GM12878 (cell line): ENCODE measurements around the gene DDX23. TPM values are rescaled to one million over a fixed set of nuclear protein-coding genes. Genes with fewer than 3 reads are reported as not detected.

Source experiments
- ATF3 ChIP-seq: IDR thresholded peaks from 2 replicates; pipeline ENCODE4 v1.6.1; 2011; ENCODE audit warnings: low read depth, mild to moderate bottlenecking, low read length, moderate library complexity, borderline replicate concordance; ENCODE audit errors: extremely low read depth
- CBX3 ChIP-seq: fragments of 200-600 bp; sonication (generic); IDR thresholded peaks from 2 replicates; pipeline ENCODE4 v1.6.1; 2016; ENCODE audit warnings: low read depth, borderline replicate concordance
- CUX1 ChIP-seq: IDR thresholded peaks from 2 replicates; pipeline ENCODE4 v1.6.1; 2012; ENCODE audit warnings: improper control_type of control experiment, low read depth, low read length; ENCODE audit not compliant: insufficient replicate concordance
- ETV6 ChIP-seq, 2 experiments: fragments of 450-650 bp in 1 of 2; IDR thresholded peaks in 1 of 2; conservative IDR thresholded peaks in 1 of 2; 2 replicates each; pipeline ENCODE4 v1.6.1; 2014; ENCODE audit warnings: antibody characterized with exemption in 1 of 2, borderline replicate concordance in 1 of 2, low read depth in 1 of 2, mild to moderate bottlenecking in 1 of 2, moderate library complexity in 1 of 2
- FOS ChIP-seq: IDR thresholded peaks from 3 replicates; pipeline ENCODE4 v1.6.1; 2011; ENCODE audit warnings: borderline replicate concordance; ENCODE audit not compliant: insufficient read length; ENCODE audit errors: extremely low read depth
- IKZF2 ChIP-seq, 2 experiments: fragments of 450-650 bp; IDR thresholded peaks; 2 replicates each; pipeline ENCODE4 v1.6.1; 2017; ENCODE audit warnings: mild to moderate bottlenecking in 2 of 2, moderate library complexity in 2 of 2
- IRF5 ChIP-seq: fragments of 450-650 bp; IDR thresholded peaks from 2 replicates; pipeline ENCODE4 v1.6.1; 2017; ENCODE audit warnings: borderline replicate concordance
- KAT2A ChIP-seq: conservative IDR thresholded peaks from 2 replicates; pipeline ENCODE4 v1.6.1; 2011; ENCODE audit warnings: low read depth, low read length; ENCODE audit not compliant: control insufficient read depth
- MTA2 ChIP-seq: fragments of 450-650 bp; IDR thresholded peaks from 2 replicates; pipeline ENCODE4 v1.6.1; 2016; ENCODE audit warnings: low read depth, mild to moderate bottlenecking, moderate library complexity
- NRF1 ChIP-seq: conservative IDR thresholded peaks from 2 replicates; pipeline ENCODE4 v1.6.1; 2011; ENCODE audit warnings: mild to moderate bottlenecking, low read depth, low read length, improper control_type of control experiment
- PKNOX1 ChIP-seq: fragments of 450-650 bp; IDR thresholded peaks from 2 replicates; pipeline ENCODE4 v1.6.1; 2016; ENCODE audit warnings: mild to moderate bottlenecking
- SIN3A ChIP-seq: IDR thresholded peaks from 2 replicates; pipeline ENCODE4 v1.6.1; 2012; ENCODE audit warnings: low read depth, low read length, improper control_type of control experiment
- SREBF2 ChIP-seq: IDR thresholded peaks from 2 replicates; pipeline ENCODE4 v1.6.1; 2012; ENCODE audit warnings: mild to moderate bottlenecking, low read length
- ZNF207 ChIP-seq: fragments of 450-650 bp; IDR thresholded peaks from 2 replicates; pipeline ENCODE4 v1.6.1; 2014; ENCODE audit warnings: antibody characterized with exemption, mild to moderate bottlenecking, borderline replicate concordance
- ZNF622 ChIP-seq: fragments of 450-650 bp; IDR thresholded peaks from 2 replicates; pipeline ENCODE4 v1.6.1; 2017; ENCODE audit warnings: mild to moderate bottlenecking, inconsistent platforms
- polyA plus RNA-seq, 11 experiments: library from polyadenylated mRNA; depleted of rRNA in 4 of 11; unstranded in 6 of 11; stranded (reverse) in 5 of 11; fragments of >200 nt; fragmentation: Nextera tagmentation in 4 of 11; fragmentation: Illumina TruSeq in 1 of 11; extraction: Ambion mirVana in 4 of 11; extraction: Trizol in 1 of 11; gene quantifications; 1 replicate in 1 of 11; 2 replicates in 10 of 11; pipeline versions ENCODE4 v1.2.1 to v1.2.3, GENCODE V29; 2011 to 2016; ENCODE audit warnings: inconsistent platforms in 2 of 11, missing spikeins in 2 of 11, low read depth in 1 of 11
- total RNA-seq, 4 experiments: library from RNA; depleted of rRNA in 3 of 4; stranded (reverse); fragments of >200 nt in 3 of 4; fragmentation: Illumina TruSeq in 1 of 4; extraction: Trizol in 1 of 4; gene quantifications; 2 replicates each; pipeline versions ENCODE4 v1.2.1 to v1.2.3, GENCODE V29; 2013 to 2021
- TF ChIP-seq, protein P1 (sequence below): fragments of 450-650 bp; IDR thresholded peaks from 2 replicates; pipeline ENCODE4 v1.6.1; 2017; ENCODE audit warnings: mild to moderate bottlenecking, moderate library complexity

DDX23 gene
- total and polyA plus RNA-seq, 10 of the 15 experiments (the other 5 are each of a cell fraction or from before 2014, with no cell fraction given), result 25.8 to 107 (median 77.4) TPM

- TF ChIP-seq CBX3 (no peak), IKZF2 (IDR thresholded peaks at IDR 0.05) (peak; percentile 80 to 81), ZNF622 (no peak), CUX1 (no peak), FOS (no peak), IRF5 (no peak), KAT2A (no peak), ATF3 (peak; percentile 67; the same call in 1 of the 2 replicates), PKNOX1 (peak; percentile 39; the same call in 1 of the 2 replicates), NRF1 (no peak), MTA2 (no peak; the same call in 1 of the 2 replicates), ETV6 (conservative IDR thresholded peaks at IDR 0.05 in 1 of 2, IDR thresholded peaks at IDR 0.05 in 1 of 2; ENCODE audit: borderline replicate concordance in 1 of 2, low read depth in 1 of 2) (peak in 1 of 2 experiments; percentile 82; a peak in 3 of 4 replicates), SREBF2 (no peak), ZNF207 (peak; percentile 68; the same call in 1 of the 2 replicates), SIN3A (0 out of 2 replicates have a peak, but pooled peaks have one; percentile 62)
- TF ChIP-seq, protein P1, sequence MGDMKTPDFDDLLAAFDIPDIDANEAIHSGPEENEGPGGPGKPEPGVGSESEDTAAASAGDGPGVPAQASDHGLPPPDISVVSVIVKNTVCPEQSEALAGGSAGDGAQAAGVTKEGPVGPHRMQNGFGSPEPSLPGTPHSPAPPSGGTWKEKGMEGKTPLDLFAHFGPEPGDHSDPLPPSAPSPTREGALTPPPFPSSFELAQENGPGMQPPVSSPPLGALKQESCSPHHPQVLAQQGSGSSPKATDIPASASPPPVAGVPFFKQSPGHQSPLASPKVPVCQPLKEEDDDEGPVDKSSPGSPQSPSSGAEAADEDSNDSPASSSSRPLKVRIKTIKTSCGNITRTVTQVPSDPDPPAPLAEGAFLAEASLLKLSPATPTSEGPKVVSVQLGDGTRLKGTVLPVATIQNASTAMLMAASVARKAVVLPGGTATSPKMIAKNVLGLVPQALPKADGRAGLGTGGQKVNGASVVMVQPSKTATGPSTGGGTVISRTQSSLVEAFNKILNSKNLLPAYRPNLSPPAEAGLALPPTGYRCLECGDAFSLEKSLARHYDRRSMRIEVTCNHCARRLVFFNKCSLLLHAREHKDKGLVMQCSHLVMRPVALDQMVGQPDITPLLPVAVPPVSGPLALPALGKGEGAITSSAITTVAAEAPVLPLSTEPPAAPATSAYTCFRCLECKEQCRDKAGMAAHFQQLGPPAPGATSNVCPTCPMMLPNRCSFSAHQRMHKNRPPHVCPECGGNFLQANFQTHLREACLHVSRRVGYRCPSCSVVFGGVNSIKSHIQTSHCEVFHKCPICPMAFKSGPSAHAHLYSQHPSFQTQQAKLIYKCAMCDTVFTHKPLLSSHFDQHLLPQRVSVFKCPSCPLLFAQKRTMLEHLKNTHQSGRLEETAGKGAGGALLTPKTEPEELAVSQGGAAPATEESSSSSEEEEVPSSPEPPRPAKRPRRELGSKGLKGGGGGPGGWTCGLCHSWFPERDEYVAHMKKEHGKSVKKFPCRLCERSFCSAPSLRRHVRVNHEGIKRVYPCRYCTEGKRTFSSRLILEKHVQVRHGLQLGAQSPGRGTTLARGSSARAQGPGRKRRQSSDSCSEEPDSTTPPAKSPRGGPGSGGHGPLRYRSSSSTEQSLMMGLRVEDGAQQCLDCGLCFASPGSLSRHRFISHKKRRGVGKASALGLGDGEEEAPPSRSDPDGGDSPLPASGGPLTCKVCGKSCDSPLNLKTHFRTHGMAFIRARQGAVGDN, result no peak
Observed at GRCh38 chr12:48851883-48852733, at the start of gene DDX23 (continued).
